ENCODE results near the gene CLDND1.

The CLDND1 gene

DNA sequence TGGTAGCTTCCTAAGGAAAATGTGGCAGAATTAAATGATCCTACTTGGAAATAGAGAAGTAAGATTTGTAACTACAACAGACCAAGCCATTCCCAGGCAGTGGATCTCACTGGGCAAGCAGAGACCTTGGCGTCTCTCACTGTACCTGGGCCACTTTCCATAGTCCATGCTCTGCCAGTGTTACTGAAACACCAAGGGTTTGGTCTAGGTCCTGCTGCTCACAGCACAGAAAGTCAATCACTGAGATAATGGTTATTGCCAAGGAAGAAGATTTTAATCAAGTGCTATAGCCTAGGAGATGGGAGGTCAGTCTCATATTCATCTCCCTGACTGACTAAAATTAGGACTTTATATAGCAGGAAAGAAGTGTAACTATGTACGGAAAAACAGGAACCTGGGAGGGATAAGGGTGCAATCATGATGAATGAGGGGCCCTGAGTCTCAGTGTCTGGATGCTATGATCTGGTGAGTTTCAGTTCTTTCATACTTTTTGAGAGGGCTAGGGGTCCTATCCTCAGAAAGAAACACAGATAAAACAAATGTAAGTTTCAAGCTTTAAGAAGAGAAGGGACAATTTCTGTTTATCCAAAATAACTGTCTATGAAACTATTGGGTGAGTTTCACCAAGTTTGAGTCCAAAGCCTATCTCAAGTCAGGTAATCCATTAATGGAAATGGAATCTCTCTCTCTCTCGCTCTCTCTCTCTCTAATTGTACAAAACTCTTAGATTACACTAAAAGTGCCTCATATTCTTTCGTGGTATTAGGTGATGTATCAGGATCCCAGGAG, 29.7 kb upstream of the CLDND1 start:
- no peak for DNase-seq (ENCODE audit: extremely low read depth in 1 of 2, low read depth in 1 of 2)

DNA sequence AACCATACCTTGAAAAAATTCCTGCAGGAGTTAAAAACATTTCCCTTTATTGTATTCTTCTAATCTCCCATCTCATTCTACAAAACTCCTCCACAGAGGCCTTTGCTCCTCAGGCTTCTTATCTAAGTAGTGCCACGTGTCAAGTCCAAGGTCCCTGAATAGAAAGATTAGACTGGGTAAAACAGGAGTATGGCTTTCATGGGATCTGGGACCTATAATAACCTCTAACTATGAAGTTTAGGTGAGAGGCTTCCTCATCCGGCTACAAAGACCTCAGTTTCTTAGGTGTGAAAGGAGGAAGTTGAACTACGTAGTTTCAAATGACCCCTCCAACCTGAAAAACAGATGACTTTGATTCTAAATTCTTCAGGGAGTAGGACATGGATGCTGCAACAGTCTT, 29.1 kb upstream of the CLDND1 start:
- DNase-seq (ENCODE audit: extremely low read depth in 1 of 2, low read depth in 1 of 2) = no peak

DNA sequence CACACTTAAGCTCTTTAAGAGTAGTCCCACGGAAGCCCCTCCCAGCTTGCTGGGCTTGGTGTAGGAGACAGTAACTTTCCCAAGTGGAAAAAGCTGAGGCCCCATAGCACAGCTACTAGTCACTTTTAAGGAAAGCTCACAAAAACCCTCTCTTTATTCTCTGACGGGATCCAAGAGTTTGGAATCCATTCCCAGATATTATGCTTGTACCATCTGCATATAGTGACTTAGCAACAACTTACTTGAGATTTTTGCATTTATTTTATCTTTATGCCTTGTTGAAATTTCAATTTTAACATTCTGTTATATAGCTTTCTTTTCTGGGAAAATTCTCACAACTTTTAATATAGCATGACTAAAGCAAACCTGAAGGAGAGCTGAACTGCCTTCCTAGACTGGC, 28.5 kb upstream of the CLDND1 start:
- DNase-seq (ENCODE audit: extremely low read depth in 1 of 2, low read depth in 1 of 2) = no peak

DNA sequence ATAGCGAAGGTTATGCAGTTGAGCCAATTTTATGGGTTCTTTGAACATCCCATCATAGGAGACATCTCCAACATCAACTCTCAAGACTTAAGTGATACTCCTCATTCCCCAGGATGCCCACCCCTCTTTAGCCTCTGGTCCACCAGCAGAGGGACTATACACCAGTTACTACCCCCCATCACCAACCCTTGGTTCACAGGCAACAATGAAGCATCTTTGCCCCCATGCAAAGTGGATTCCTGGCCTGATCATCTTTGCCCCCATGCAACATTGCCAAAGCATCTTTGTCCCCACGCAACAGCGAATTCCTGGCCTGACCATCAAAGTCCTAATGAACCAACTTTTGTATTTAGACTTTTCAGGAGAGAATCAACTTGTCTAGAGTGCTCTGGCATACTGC, 28.1 kb upstream of the CLDND1 start:
- no peak for DNase-seq (ENCODE audit: extremely low read depth in 1 of 2, low read depth in 1 of 2)

DNA sequence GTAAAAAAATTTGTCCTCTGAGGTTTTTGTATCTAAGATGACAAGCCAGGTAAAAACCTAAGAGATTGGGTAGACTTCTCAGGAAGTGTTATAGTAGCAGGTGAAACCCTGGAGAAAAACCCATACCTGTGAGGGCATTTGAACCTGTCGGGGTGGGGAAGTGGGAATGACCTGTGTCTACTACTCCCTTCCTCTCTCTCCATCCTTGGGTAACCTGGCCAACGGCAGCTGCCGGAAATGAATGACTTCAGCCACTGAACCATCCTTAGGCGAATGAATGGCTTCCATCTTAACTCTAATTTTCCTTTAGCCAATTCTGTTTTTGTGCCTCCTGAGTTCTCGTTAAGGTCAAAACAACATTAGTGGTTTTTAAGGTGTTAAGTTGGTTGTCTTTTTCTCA, 25.8 kb upstream of the CLDND1 start:
- DNase-seq (ENCODE audit: extremely low read depth in 1 of 2, low read depth in 1 of 2) = no peak

DNA sequence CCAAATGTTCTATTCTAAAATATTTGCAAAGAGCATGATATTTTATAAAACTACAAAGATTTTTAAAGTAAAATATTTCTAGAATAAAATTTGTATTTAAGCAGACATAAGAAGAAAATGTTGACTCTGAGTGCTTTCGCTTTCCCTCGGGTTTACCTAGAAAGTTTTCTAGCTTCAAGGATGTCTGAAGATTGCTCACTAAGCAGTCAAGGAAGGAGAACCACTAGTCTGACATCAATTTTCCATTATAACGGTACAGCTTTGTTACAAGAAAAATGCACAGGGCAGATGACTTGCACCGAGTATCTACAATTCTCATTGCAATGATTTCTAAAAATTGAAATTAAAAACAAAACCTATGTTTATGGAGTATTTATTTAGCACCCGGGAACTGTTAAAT, 23.2 kb upstream of the CLDND1 start:
- DNase-seq (ENCODE audit: extremely low read depth in 1 of 2, low read depth in 1 of 2) = no peak

DNA sequence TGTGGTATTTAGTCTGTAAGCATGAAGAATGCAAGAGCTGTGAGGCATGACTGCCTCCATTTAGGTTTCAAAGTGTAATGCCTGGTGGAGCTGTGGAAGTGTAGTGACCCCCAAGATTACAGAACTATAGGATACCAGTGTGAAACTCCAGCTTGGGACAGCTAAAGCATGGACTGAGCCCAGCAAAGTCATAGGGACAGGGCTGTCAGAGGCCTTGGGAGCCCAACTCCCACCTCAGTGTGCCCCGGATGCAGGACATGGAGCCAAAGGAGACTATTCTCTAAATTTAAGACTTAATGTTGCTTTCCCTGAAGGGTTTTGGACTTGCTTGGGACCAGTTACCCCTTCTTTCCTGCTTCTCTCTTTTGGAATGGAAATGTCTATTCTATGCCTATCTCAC, 19.9 kb upstream of the CLDND1 start:
- DNase-seq (ENCODE audit: extremely low read depth in 1 of 2, low read depth in 1 of 2) = no peak

DNA sequence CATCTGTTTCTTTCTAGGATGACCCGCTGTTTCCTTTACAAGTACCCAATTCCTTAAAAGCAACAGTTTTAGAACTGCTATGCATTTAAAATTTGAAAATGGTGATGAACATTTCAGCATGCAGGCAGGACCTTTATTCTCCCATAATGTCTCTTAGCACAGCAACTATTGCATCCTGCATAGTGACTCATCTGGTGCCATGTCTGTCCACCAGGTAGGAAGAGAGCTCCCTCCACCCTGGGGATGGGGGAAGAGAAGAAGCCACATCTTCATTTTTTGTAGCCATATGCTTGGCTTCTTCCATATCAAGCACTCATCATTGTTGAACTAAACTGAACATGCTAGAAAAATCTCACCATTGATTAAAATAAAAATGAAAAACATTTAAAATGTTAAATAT, 19.0 kb upstream of the CLDND1 start:
- DNase-seq (ENCODE audit: extremely low read depth in 1 of 2, low read depth in 1 of 2) = no peak

DNA sequence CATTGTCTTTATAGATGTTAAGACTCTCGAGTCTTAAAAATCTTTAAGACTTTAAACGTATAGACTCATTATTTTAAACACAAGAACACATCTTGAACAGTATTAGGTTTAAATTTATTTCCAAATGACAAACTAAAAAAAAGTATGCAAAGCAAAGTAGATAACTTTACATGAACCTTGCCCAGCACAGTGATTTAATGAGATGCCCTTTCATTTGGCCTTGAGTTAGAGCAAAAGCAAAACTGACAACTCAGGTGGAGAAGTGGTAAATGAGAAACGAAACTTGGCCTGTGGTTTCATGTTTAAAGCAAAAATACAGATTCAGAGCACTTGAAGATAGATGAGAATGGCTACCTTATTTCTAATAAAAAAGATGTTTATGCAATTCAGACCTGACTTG, 17.6 kb upstream of the CLDND1 start:
- no peak for DNase-seq (ENCODE audit: extremely low read depth in 1 of 2, low read depth in 1 of 2)

DNA sequence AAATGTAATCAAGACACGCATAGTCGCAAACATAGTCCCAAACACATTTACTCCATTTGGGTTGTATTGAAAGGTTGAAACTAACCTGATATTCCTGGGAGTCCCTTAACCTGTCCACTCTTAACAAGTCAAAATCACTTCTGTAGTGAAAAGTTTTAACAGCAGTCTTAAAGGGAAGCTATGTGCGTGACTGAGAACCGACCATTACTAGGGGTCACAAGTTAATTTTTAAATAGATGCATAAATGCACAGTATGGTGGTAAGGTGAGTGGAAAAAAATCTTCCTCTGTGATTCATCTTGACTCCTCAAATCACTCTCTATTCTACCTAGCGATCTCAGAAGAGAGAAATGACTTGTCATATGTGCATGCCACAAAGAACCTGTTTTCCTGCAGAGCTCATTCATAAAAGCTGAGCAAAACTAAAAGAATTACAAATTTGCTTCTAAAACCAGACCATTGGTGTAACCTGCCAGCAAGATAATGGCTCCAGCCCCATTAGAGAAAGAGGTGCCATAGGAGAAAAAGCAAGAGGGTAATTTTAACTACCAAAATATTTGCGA, 13.8 kb upstream of the CLDND1 start:
- DNase-seq (ENCODE audit: extremely low read depth in 1 of 2, low read depth in 1 of 2) = no peak

DNA sequence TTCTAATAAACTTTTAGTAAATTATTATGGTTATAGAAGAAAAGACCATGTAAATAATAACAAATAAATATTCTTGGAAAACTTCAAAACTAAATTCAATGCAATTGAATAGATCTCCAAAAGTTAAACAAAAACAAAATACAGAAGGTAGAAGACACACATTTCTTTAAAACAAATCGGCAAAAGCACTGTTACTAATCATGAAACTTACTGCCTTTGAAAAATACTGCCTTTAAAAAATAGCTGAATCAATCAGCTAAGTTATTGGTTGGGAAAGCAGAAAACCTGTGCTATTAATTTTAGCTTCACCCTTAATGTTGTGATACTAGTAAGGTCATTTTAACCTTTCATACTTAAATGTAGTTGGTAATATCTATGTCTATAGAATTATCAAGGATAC, 12.0 kb upstream of the CLDND1 start:
- no peak for DNase-seq (ENCODE audit: extremely low read depth in 1 of 2, low read depth in 1 of 2)

DNA sequence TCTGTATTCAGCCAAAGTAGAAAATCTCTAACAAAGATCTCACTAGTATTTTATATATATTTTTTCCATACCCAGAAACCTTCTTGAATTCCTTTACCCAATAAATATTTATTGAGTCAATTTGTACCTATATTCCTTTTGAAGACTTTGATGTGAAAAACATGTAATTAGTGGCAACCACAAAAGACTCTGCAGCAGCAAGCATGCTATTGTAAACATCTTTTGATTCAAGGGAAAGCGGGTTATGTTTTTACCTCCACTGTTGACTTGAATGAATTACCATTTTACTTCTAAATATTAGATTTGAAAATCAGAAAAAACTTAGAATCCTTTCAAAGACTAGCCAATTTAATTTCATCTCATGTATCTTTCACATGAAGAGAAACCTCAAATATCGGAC, 11.5 kb upstream of the CLDND1 start:
- DNase-seq (ENCODE audit: extremely low read depth in 1 of 2, low read depth in 1 of 2) = no peak

DNA sequence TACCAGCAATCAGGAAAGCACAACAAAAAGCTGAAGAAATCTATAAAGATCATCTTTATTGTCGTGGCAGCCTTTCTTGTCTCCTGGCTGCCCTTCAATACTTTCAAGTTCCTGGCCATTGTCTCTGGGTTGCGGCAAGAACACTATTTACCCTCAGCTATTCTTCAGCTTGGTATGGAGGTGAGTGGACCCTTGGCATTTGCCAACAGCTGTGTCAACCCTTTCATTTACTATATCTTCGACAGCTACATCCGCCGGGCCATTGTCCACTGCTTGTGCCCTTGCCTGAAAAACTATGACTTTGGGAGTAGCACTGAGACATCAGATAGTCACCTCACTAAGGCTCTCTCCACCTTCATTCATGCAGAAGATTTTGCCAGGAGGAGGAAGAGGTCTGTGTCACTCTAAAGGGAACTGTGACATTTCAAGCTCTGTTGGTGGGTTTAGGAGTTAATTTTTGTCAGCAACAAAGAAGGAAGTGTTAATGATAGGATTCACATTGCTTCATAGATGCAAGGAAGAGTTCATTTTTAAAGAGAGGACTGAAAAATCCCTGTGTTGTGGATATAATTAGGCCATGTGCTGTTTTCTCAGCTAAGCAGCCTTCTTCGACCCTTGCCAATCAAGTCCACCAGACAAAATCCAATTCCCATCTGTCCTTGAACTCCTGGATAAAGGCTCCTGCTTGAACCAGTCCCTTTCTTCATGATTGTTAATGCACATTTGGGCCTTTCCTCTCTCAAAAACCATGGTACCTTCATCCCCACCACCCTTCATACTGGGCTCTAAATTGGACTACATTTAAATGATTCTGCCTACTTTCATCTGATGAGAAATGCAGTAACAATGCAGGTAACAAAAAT, 10.2 kb upstream of the CLDND1 start:
- DNase-seq (ENCODE audit: extremely low read depth in 1 of 2, low read depth in 1 of 2) = no peak

DNA sequence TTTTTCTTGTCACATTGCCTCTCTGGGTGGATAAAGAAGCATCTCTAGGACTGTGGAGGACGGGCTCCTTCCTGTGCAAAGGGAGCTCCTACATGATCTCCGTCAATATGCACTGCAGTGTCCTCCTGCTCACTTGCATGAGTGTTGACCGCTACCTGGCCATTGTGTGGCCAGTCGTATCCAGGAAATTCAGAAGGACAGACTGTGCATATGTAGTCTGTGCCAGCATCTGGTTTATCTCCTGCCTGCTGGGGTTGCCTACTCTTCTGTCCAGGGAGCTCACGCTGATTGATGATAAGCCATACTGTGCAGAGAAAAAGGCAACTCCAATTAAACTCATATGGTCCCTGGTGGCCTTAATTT, 9.6 kb upstream of the CLDND1 start:
- no peak for DNase-seq (ENCODE audit: extremely low read depth in 1 of 2, low read depth in 1 of 2)

DNA sequence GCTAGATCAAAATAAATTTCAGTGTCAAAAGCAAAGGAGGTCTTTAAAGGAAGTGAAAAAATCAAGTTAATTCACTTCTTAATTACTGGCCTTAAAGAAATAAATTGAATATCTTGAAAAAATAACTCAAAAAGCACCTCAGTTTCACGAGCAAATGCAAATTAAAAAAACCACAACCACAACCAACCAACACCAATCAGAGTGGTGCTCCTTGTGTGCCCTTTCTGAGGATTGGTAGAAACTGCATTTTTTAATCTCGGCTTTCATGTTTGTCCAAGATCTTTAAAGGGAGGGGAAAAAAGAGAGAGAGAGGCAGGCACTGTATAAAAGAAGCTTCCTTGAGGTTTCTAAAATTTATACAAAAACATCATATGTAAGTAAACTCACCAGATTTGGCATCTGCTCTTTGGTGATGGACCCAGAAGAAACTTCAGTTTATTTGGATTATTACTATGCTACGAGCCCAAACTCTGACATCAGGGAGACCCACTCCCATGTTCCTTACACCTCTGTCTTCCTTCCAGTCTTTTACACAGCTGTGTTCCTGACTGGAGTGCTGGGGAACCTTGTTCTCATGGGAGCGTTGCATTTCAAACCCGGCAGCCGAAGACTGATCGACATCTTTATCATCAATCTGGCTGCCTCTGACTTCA, 9.0 kb upstream of the CLDND1 start, which contains the start of gene GPR15:
GPR15 (plus strand) TSS at position 357 of the 653 bp plus-strand sequence; CDS start at position 413, 56 bp downstream.
- DNase-seq (ENCODE audit: extremely low read depth in 1 of 2, low read depth in 1 of 2) = no peak

DNA sequence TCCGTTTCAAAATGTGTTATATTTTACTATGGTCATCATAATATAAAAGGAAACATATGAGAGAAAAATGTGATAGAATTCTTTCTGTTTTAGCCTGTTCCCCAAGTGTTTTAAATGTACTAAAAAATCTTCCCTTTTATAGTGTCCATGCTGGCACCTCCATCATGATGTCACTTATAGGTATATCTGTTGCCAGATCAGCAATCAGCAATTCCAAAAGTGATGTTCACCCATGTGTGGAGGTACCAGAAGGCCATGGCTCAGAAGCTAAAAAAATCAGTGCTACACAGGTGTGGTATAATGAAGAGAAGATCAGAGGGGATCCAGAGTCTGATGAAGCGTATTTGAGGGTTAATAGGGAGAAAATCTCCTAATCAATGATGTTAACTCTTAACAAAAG, 8.0 kb upstream of the CLDND1 start:
- DNase-seq (ENCODE audit: extremely low read depth in 1 of 2, low read depth in 1 of 2) = no peak

DNA sequence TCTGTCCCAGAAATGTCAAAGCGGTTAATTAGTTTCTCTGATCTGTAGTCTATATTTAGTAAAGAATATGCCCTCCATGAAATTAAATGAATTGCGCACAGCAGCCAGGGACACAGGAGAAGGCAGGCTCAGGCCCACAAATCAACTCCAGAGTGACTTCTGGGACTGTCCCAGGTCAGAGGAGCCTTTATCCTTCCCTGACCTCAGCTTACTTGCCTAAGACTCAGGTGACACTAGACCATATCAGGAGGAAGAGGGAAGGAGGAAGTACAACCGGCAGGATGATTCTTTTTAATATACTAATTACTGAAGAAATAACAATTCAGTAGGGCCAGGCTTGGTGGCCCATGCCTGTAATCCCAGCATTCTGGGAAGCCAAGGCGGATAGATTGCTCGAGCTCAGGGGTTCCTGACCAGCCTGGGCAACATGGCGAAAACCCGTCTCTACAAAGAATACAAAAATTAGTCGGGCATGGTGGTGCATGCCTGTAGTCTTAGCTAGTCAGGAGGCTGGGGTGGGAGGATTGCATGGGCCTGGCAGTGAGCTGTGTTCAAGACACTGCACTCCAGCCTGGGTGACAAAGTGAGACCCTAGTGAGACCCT, 7.3 kb upstream of the CLDND1 start:
- DNase-seq (ENCODE audit: extremely low read depth in 1 of 2, low read depth in 1 of 2) = no peak

DNA sequence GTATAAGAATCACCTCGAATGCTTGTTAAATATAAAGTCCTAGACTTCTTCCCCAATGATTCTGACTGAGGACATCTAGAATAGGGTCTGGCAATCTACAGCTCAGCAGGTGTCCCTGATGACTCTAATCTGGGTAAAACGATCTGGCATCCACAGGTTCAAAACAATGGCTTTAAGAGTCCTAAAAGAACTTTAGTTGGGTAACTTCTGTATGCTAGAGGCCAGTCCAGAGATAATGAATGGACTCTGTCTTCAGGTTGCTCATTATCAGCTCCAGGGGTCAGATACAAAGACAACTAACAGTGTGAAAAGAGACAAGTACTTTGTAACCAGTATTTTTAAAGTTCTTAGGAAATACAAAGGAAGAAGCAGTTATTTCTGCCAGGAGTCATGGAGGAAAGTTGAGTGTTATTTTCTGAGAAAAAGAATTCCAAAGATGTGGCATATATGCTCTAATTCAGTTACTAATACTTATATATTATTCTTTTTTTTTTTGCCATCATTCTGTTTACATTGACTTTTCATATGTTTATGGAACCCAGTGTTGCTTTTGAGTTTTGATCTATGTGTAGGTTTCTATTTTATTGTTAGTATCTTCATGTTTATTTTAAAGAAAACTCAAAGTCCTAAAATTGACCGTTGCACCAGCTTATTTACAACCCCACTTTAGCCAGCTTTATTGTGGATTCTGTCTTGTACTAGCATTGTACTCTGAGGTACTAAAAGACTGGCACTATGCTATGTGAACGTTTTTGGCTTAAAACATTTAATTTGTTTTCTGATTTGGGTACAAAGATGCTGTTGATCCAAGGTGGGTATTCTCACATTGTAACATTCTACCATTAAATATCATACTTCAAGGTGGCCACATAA, 6.0 kb upstream of the CLDND1 start:
- DNase-seq (ENCODE audit: extremely low read depth in 1 of 2, low read depth in 1 of 2) = no peak

DNA sequence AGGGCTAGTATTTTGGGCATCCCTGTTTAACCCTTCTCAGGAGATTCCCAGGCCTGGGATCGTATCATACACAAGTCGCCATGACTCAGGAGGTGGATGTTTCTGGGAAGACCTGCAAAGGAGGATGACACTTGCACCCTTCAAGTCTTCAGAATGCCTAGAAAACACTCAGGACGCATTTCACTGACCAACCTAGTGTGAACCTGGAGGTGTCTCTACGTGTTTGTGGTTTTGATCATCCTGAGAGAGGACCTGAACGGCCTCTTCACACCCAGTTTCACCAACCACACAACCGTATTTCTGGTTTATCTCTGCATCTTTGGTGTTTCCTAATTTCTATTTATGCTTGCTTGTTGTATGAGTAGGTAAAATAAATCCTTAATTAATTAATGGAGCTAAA, 2.8 kb upstream of the CLDND1 start:
- no peak for DNase-seq (ENCODE audit: extremely low read depth in 1 of 2, low read depth in 1 of 2)

DNA sequence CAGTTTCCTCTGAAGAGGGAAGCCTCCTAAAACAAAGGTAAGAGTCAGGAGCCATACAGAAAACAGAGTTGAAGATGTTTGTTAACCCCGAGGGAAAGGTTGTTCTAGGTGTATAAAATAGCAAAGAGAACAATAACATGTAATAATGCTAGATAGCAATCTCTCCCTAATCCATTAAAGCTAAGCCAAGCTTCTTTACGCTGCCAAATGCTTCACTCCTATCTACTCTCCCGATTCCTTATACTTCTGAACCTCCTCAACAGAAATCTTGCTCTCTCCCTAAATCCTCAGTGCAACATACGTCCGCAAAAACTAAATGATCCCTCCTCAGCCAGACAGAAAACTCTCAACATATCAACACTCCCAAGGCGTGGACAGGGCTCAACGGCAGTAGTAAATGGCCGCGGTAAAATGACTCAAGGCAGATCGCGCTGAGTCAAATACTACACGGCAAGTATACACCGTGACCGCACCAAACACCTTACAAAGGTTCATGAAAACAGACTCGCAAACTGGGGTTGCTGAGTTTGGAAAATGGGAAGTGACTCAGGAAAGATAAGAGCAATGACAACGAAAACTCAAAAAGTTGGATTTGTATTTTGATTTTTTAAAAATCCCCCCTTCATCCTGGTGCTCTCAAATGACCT, 682 bp downstream of the CLDND1 start:
- DNase-seq (ENCODE audit: extremely low read depth in 1 of 2, low read depth in 1 of 2) = peak in 1 of 2 donors; percentile 56

Data from stimulated activated CD8-positive, alpha-beta memory T cell treated with anti-CD3 and anti-CD28 coated beads, Interleukin-7, amount 100 ng/mL, for 48 hours (primary cell).